ENCODE results near the gene HHATL. TPM values are rescaled to one million over a fixed set of nuclear protein-coding genes. Genes with fewer than 3 reads are reported as not detected.
A peak's percentile ranks its signal among the peaks of the same experiment; 100 is the strongest.

Gene HHATL
- total and polyA plus RNA-seq, 10 donors = 0.13 to 0.42 TPM; not detected in 8

DNA sequence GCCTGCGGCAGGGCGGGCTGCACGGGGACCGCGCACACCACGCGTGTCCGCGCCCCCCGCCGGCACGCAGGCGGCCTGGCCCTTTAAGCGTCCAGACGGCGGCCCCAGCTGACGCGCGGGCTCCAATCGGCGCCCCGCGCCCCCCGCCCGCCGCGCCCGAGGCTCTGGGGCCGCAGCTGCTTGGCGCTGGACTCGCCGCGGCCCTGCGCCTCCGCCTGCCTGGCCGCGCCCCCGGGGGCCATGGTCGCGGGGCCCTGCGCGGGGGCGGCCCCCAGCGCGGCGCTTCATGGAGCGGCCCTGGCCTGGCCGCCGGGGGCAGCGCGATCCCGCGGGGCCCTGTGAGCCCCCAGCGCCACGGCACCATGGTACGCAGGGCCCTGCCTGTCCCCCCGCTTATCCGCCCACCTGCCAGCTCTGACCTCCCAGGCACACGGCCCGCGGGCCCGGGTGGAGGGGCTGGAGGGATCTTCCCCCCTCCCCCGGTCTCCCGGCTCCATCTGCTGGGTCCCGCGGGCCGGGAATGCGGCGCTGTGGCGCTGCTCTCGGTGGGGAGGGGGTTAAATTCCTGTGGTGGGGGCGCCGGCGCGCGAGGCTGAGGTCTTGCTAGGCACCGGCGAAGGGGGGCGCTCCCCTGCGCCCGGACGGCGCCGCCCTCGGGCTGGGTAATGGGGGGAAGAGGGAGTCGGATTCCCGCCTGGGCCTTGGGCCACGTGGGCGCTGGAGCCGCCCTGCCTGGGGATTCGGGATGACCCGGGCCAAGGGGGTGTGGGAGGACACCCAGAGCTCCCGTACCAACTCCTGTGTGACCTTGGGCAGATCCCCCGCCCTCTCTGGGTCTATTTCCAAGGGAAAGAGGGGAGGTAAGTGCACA, 48.0 kb downstream of the HHATL start:
- peaks cover 17 to 79% (median 43%) of the 10 kb centered on the region in 6 donors for H3K4me1 ChIP-seq
- WGBS, 5 donors = 0 to 7% (median 3%) methylated on average over 1 to 94 of the region's 94 CpGs
- intact Hi-C loops (cut with DNase I; ENCODE audit: low total_unique reads) = loop anchor here (10.0 kb wide), 1 partner anchor 90 kb away; no protein-coding TSS in a partner anchor

DNA sequence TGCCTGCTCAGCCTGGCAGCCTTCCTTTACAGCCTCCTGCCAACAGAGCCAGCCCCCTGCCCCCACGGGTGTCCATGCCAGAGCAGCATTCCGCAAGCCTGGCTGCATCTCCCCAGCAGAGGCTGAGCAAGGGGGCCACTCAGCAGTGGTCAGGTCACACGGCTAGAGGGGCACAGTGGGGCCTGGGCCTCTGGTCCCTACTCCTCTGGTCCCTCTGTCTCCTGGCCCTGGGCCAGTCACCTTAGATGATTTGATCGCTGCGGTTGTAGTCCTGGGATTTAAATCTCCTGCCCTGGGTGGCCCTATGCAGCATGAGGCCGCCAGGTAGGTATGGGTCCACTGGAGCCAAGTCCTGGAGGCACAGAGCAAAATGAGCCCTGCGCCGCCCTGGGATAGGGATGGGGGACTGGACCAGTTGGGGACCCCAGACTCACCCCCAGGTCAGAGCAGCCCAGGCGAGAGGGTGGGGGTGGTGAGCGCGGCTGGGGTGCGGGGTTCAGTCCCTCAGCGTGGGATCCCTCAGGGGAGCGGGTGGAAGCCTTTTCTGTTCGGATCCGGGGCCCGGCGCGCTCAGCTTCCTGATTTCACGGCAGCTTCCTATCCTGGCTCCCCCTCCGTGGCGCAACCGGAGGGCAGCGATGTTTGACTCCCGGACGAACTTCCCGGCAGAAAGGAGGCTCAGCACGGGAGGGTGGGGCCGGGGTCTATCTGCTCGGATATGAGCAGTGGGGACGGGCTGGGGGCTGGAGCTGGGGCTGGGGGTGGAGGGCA, 48.9 kb downstream of the HHATL start, which contains the start of gene ZBTB47:
Gene ZBTB47 (plus strand): TSS at position 138 of the 771 bp plus-strand sequence. CDS start 4,659 bp downstream, outside the sequence.
- peak; percentile 92 for DNase-seq
- WGBS, 5 donors = 7 to 72% (median 11%) methylated on average over 2 to 31 of the region's 31 CpGs
- no peaks in the 10 kb centered on the region for H3K9me3 ChIP-seq
- H3K4me3 ChIP-seq = peak within 1 kb of the TSS; percentile 46 to 86 (median 60)
- peaks cover 0 to 23% (median 7%) of the 10 kb centered on the region in 6 donors for H3K36me3 ChIP-seq
- H3K27ac ChIP-seq = peak within 1 kb of the TSS; percentile 53 to 90 (median 78)
- intact Hi-C loops (cut with DNase I; ENCODE audit: low total_unique reads) = loop anchor here (10.0 kb wide), 1 partner anchor 91 kb away; no protein-coding TSS in a partner anchor
- H3K4me1 ChIP-seq = peaks cover 17 to 79% (median 39%) of the 10 kb centered on the region in 6 donors
- TF ChIP-seq, protein P1, sequence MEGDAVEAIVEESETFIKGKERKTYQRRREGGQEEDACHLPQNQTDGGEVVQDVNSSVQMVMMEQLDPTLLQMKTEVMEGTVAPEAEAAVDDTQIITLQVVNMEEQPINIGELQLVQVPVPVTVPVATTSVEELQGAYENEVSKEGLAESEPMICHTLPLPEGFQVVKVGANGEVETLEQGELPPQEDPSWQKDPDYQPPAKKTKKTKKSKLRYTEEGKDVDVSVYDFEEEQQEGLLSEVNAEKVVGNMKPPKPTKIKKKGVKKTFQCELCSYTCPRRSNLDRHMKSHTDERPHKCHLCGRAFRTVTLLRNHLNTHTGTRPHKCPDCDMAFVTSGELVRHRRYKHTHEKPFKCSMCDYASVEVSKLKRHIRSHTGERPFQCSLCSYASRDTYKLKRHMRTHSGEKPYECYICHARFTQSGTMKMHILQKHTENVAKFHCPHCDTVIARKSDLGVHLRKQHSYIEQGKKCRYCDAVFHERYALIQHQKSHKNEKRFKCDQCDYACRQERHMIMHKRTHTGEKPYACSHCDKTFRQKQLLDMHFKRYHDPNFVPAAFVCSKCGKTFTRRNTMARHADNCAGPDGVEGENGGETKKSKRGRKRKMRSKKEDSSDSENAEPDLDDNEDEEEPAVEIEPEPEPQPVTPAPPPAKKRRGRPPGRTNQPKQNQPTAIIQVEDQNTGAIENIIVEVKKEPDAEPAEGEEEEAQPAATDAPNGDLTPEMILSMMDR (IDR thresholded peaks at IDR 0.05 in 8 of 11, conservative IDR thresholded peaks at IDR 0.05 in 3 of 11) = no peak
- TF ChIP-seq POLR2AphosphoS5 (IDR thresholded peaks at IDR 0.05) = peak; percentile 26 to 52 (median 45)
- peaks cover 0 to 15% (median 0%) of the 10 kb centered on the region in 7 donors for H3K27me3 ChIP-seq (replicated peaks in 1 of 7)

More for the DNA sequence above, 48.0 kb downstream of the HHATL start:
- DNase-seq = peak; percentile 85
- H3K4me3 ChIP-seq = peak overlapping the region; percentile 46 to 86 (median 60)
- peaks cover 0 to 15% (median 0%) of the 10 kb centered on the region in 7 donors for H3K27me3 ChIP-seq (replicated peaks in 1 of 7)
- no peaks in the 10 kb centered on the region for H3K9me3 ChIP-seq
- TF ChIP-seq, protein P1 (IDR thresholded peaks at IDR 0.05 in 8 of 11, conservative IDR thresholded peaks at IDR 0.05 in 3 of 11) = no peak
- peak in 2 of 3 donors; percentile 32 to 37 for TF ChIP-seq POLR2AphosphoS5 (IDR thresholded peaks at IDR 0.05)
- H3K36me3 ChIP-seq = peaks cover 0 to 21% (median 2%) of the 10 kb centered on the region in 6 donors
- H3K27ac ChIP-seq = peak overlapping the region; percentile 53 to 90 (median 78)

DNA sequence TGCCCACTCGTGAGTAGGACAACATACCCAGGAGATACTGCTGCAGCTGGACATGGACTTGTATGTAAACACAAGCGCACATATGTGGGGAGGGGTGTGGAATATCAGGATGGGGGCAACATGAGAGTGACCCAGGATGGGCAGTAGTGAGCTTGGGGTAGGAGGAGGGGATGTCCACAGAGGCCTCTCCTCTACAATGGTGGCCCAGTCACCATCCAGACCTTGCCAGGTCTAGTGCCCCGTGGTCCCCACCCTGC, 49.4 kb downstream of the HHATL start:
- Histone ChIP-seq H3K27ac (peak overlapping the region in 7 of 8 donors; percentile 69 to 90 (median 79)), H3K4me3 (peak overlapping the region; percentile 46 to 86 (median 60)), H3K4me1 (peaks cover 17 to 82% (median 39%) of the 10 kb centered on the region in 6 donors), H3K27me3 (replicated peaks in 1 of 7) (peaks cover 0 to 15% (median 0%) of the 10 kb centered on the region in 7 donors), H3K9me3 (no peaks in the 10 kb centered on the region), H3K36me3 (peaks cover 0 to 23% (median 9%) of the 10 kb centered on the region in 6 donors)
- WGBS, 5 donors = 47 to 80% (median 63%) methylated on average over 3 of the region's 3 CpGs
- intact Hi-C loops (cut with DNase I; ENCODE audit: low total_unique reads) = loop anchor here (10.0 kb wide), 1 partner anchor 92 kb away; no protein-coding TSS in a partner anchor
- DNase-seq = no peak
- TF ChIP-seq, protein P1 (IDR thresholded peaks at IDR 0.05 in 8 of 11, conservative IDR thresholded peaks at IDR 0.05 in 3 of 11) = no peak
- TF ChIP-seq POLR2A (IDR thresholded peaks at IDR 0.05) (no peak), POLR2AphosphoS5 (IDR thresholded peaks at IDR 0.05) (no peak)
